Loucy (cell line): Measurements from ENCODE around the gene MAT2B.
A peak's percentile ranks its signal among the peaks of the same experiment; 100 is the strongest.

Experiments
- H2AFZ ChIP-seq: fragments of 200-600 bp; sonication (generic); 2 replicates; pipeline ENCODE4 v1.6.0; 2016; ENCODE audit warnings: antibody characterized with exemption, mild to moderate bottlenecking, low read length, moderate library complexity
- H3F3A ChIP-seq: fragments of 200-600 bp; 2 replicates; pipeline ENCODE4 v1.6.0; 2016; ENCODE audit warnings: antibody characterized with exemption, low read depth, mild to moderate bottlenecking
- H3K27me3 ChIP-seq: fragments of 200-600 bp; sonication (generic); 2 replicates; pipeline ENCODE4 v1.6.1; 2014; ENCODE audit warnings: low read length, mild to moderate bottlenecking; ENCODE audit not compliant: insufficient read depth, poor library complexity, severe bottlenecking
- H3K36me3 ChIP-seq: fragments of 200-600 bp; sonication (generic); 2 replicates; pipeline ENCODE4 v1.6.1; 2016; ENCODE audit warnings: low read length; ENCODE audit not compliant: insufficient read depth
- H3K4me1 ChIP-seq: fragments of 200-600 bp; sonication (generic); 2 replicates; pipeline ENCODE4 v1.5.1; 2014; ENCODE audit warnings: low read length, mild to moderate bottlenecking; ENCODE audit not compliant: insufficient read depth, poor library complexity, severe bottlenecking
- H3K4me2 ChIP-seq: fragments of 200-600 bp; sonication (generic); 2 replicates; pipeline ENCODE4 v1.6.0; 2014; ENCODE audit warnings: antibody characterized with exemption, low read length, low read depth, mild to moderate bottlenecking; ENCODE audit not compliant: poor library complexity, severe bottlenecking
- H3K4me3 ChIP-seq: fragments of 200-600 bp; sonication (generic); 2 replicates; pipeline ENCODE4 v1.5.1; 2014; ENCODE audit warnings: low read length, mild to moderate bottlenecking, mixed read lengths; ENCODE audit not compliant: poor library complexity, severe bottlenecking
- H3K79me2 ChIP-seq: fragments of 200-600 bp; sonication (generic); 2 replicates; pipeline ENCODE4 v1.6.1; 2014; ENCODE audit warnings: low read length; ENCODE audit not compliant: insufficient read depth
- H3K9ac ChIP-seq: fragments of 200-600 bp; sonication (generic); 2 replicates; pipeline ENCODE4 v1.6.0; 2014; ENCODE audit warnings: mild to moderate bottlenecking, low read depth, low read length, moderate library complexity; ENCODE audit not compliant: poor library complexity, severe bottlenecking
- H3K9me2 ChIP-seq: fragments of 200-600 bp; sonication (generic); replicated peaks from 2 replicates; pipeline ENCODE4 v1.6.1; 2016; ENCODE audit warnings: low read depth, low read length, mixed read lengths
- H3K9me3 ChIP-seq: fragments of 200-600 bp; sonication (generic); 2 replicates; pipeline ENCODE4 v1.6.1; 2014; ENCODE audit warnings: mild to moderate bottlenecking, antibody characterized with exemption, low read length, low read depth; ENCODE audit not compliant: insufficient read depth
- H4K20me1 ChIP-seq: fragments of 200-600 bp; sonication (generic); 2 replicates; pipeline ENCODE4 v1.6.0; 2014; ENCODE audit warnings: antibody characterized with exemption, low read length, mild to moderate bottlenecking; ENCODE audit not compliant: insufficient read depth, poor library complexity, severe bottlenecking
- CTCF ChIP-seq: fragments of 200-600 bp; sonication (generic); conservative IDR thresholded peaks from 2 replicates; pipeline ENCODE4 v1.5.1; 2014; ENCODE audit warnings: mild to moderate bottlenecking, antibody characterized with exemption, low read length
- EZH2phosphoT487 ChIP-seq: fragments of 200-600 bp; IDR thresholded peaks from 2 replicates; pipeline ENCODE4 v1.6.1; 2018; ENCODE audit warnings: antibody characterized with exemption, mild to moderate bottlenecking, moderate library complexity, borderline replicate concordance

MAT2B gene

GRCh38 chr5:163566678-163567077 lies 61.3 kb downstream of the MAT2B start:
- no peak overlapping the region for H3K4me3 ChIP-seq
- H3K27me3 ChIP-seq, result no peaks in the 10 kb centered on the region
- peak overlapping the region; percentile 2 for H3K4me2 ChIP-seq

GRCh38 chr5:163567811-163568210 lies 62.4 kb downstream of the MAT2B start:
- Histone ChIP-seq H4K20me1 (no peaks in the 10 kb centered on the region), H3K4me3 (no peak overlapping the region), H3K4me1 (no peaks in the 10 kb centered on the region), H3K36me3 (no peaks in the 10 kb centered on the region), H3K9me3 (no peaks in the 10 kb centered on the region), H3K9ac (no peak overlapping the region), H3K9me2 (no peaks in the 10 kb centered on the region), H3K79me2 (no peaks in the 10 kb centered on the region), H3K27me3 (no peaks in the 10 kb centered on the region), H3F3A (no peaks in the 10 kb centered on the region), H2AFZ (no peak overlapping the region), H3K4me2 (no peak overlapping the region)
- TF ChIP-seq CTCF (no peak), EZH2phosphoT487 (no peak)

More at GRCh38 chr5:163566678-163567077, 61.3 kb downstream of the MAT2B start:
- no peak for TF ChIP-seq EZH2phosphoT487
- no peak for TF ChIP-seq CTCF
- no peaks in the 10 kb centered on the region for H3K79me2 ChIP-seq
- H2AFZ ChIP-seq, result no peak overlapping the region
- H3K9me3 ChIP-seq, result no peaks in the 10 kb centered on the region
- no peaks in the 10 kb centered on the region for H4K20me1 ChIP-seq
- no peaks in the 10 kb centered on the region for H3K9me2 ChIP-seq
- no peaks in the 10 kb centered on the region for H3F3A ChIP-seq
- H3K4me1 ChIP-seq, result no peaks in the 10 kb centered on the region
- H3K36me3 ChIP-seq, result no peaks in the 10 kb centered on the region
- H3K9ac ChIP-seq, result no peak overlapping the region
